HG03521 (cell line): Measurements from ENCODE around the gene SSPN.
A peak's percentile ranks its signal among the peaks of the same experiment; 100 is the strongest.

ENCODE experiments used
- ATAC-seq: cut with Tn5 transposase; IDR thresholded peaks from one replicate; pipeline ENCODE4 v1.9.1; 2021; ENCODE audit warnings: mild to moderate bottlenecking, moderate library complexity; ENCODE audit not compliant: unreplicated experiment

The SSPN gene

DNA sequence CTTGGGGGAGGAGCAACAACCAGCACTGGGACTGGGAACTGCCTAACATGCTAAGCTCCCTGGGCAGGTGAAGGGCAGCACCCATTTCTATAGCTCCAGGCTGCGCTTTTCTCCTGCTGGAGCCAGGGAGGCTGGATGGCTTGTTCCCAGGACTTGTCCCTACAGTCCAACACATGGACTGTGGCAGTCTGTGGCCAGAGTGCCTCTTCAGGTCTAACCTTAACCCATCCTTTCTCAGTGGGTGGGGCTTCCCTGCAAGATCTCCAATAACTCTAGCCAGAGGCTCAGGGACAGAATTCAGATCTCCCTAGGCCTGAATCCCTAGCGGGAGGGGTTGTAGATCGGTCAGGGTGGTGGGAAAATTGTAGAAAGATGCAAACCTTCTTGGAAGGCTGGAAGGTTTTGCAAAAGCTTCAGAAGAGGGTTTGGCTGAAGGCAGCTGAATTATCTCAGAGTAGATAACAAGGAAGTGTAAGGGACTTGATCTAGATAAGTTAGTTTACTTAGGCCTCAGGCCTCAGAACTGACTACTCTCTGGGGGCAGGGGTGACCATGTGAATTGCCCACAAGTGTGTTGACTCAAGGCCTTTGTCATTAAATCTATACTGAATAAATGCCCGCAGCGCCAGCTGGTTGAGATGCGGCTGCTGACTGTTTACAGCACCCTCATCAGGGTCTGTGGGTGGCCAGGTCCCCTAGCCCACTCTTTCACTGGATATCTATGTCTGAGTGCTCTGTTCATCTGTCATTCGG is 60.7 kb downstream of the SSPN start:
- ATAC-seq: no peak

DNA sequence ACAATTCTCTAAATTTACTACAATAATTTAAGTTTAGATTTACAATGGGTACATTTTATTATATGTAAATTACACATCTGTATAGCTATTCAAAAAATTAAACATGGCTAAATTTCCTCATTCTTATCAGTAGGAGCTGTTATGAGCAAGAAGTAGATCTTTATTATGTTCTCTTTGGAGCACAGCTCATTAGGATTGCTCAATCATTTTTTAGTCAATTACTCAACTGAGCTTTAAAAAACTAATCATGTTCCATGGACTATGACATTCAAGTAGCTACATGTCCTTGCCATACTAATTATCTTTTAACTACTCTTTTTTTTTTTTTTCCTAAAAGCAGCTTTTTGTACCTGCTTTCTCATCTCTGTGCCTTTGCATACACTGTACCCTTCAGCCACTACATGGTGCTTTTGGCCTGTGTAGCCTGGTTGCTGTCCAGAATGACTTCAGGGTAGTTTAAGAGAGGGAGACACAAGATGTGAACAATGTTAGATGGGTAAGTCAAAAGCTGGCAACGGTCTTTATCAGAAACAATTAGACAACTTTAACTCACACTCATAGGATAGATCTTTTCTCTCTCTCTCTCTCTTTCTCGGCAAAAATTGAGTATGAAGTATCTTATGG is 69.0 kb downstream of the SSPN start:
- ATAC-seq: no peak

DNA sequence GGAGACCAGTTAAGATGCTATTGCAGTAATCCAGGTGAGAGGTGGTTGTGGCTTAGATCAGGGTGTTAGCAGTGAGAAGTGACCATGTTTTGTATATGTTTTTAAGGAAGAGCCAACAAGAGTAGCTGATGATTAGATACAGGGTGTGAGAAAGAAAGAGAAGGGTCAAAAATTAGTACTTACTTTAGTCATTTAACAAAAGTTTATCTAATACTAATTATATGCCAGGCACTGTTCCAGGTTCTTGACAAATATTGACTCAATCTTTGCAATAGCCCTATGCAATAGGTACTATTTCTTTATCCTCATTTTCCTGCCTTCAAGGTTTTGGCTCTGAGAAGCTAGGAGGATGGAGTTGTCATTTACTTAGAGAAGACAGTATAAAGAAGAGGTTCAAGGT is 70.2 kb downstream of the SSPN start:
- no peak for ATAC-seq

DNA sequence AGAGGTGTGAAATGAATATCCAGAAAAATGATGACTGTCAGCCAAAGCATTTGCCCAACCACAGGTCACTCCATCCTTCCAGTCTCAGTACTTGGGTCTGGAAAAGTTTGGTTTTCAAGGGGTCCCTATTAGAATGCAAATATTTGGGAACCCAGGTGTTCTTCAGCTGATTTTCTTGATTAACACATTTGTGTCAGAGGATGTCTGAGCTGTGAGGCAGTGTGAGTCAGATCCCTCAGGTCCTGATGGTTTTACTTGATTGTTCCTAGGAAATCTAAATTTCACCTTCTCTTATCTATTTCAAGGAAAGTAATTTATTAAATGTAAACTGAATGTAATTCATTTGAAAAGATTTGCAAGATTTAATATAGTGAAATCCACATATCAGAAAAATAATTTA is 71.5 kb downstream of the SSPN start:
- no peak for ATAC-seq

DNA sequence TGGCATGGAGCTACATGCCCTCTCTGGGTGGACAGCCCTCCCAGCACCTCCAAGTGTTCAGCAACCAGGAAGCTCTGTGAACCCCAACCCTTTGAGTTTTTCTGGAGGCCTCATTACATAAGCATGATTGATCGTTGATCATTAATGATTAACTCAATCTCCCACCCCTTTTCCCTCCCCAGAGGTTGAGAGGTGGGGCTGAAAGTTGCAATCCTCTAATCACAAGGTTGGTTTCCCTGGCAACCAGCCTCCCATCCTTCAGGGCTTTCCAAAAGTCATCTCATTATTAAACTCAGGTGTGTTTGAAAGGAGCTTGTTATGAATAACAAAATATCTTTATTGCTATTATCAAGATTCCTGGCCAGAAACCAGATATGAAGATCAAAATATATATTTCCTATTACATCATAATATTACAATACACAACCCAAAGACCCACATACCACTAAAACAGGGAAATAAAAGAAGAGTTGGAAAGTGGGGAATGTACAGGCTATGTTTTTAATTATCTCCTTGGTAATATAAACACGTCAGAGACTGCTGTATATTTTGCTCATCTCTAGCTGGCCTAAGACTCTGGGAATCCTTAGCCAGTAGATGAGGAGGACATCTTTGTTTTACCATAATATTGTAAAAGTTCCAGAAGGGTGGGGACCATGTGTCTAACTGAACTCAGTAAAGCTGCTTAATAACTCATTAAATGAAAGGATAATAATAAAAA is 73.6 kb downstream of the SSPN start:
- ATAC-seq: no peak

DNA sequence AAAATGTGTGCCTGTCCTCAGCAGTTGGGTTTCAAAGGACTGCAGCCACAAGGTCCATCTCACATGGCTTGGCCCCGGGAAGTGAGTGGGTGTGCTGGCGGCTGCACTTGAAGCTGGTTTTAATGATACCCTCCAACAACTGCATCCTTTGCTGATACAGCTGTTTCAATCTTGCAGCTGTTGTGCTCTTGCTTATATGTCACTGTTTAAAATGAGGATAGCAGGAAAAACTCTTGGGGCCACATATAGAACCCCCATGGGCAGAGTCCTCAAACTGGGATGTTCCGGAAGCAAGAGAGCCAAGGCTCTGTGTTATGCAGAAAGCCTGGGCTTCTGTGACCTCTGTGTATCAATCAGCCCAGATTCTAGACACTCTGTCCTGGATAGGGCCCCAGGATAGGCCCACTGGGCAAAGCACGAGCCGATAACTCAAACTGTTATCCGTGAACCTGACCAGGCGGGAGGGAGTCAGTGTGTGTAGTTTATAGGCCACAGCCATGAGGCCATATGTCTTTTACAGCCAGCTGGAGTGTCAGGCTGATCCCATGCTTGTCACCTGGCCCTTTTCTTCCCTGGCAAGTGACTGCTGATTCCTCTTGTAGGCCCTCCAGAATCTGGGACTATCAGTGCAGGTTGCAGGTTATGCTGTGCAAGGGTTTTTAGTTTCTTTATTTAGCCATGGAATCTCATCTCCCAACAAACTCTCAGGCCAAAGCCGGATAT is 74.3 kb downstream of the SSPN start:
- no peak for ATAC-seq

DNA sequence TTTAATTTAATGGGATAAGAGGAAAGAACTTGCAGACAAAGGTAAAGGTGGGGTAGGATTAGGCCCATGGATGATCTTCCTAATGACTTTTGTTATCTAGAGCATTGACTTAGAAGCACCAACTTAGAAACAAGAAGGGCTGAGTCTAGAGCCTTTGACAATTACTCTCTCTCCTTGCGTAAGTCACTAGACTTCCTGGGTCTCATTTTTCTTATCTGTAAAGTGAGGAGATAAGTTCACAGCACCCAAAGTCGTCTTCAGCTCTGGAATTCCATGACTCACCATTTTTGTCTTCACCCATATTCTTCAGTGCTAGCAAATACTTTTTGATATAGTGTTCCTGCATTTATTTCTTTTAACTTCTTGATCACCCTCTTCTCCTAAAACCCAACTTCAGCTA is 75.7 kb downstream of the SSPN start:
- ATAC-seq: no peak

DNA sequence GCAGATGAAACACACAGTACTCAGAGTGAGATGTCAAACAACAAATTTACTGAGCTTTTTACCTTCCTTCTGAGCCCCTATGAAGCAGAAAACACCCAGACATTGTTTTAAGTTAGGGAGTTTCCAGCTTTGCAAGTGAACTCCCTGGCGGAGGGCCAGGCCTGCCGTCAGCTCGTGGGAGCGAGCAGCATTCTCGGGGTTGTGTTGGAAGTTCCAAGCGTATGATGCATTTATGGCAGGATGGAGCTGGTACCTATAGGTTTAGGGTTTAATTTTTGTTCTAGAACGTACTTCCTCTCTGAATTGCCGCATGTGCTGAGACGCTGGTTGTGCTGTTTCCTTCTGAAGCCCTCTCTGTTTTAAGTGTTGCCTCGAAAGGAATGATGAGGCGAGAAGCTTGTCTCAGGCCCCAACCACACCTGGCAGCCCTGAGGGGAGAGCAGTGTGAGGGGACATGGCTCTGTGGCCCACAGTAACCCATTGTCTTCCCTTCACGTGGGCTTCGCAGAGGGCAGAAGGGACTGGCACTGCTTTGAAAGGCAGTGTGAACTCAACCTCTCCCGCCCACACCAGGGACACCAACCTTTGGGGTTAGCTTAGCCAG is 76.6 kb downstream of the SSPN start:
- no peak for ATAC-seq

DNA sequence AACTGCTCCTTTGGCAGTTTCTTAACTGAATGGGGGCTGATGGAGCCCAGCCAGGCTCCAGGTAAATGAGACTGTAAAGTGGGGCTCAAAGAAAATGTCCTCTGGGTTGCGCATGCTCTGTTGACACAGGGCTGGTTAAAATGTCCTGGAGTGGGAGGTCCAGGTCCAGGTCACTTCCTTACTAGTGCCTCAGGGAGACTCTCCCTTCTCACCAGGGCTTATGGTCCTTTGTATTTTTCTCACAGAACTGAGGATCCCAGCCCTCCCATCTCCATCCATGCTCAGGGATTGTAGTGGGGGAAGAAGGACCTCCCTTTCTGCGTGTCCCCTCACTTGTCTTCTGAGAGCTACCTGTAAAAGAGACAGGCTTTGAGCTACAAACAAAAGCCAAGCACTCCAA is 77.5 kb downstream of the SSPN start:
- no peak for ATAC-seq

DNA sequence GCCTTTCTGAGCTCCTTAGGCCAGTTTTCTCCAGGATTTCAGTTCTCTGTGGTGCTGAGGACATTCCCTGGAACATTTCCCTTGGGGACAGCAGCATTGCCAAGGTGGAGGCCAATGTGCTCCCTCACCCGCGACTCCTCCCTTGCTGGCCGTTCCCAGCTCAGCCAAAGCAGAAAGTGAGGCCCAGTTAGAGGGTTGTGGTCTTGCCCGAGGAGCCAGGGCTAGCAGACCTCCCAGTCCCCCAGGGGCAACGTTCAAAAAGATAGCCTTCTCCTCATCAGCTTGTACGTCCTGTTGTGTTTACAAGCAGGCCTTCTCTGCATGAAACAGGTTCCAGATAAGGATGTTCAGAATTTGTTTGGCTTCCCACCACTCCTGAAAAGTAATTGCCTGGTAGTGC is 78.4 kb downstream of the SSPN start:
- no peak for ATAC-seq

DNA sequence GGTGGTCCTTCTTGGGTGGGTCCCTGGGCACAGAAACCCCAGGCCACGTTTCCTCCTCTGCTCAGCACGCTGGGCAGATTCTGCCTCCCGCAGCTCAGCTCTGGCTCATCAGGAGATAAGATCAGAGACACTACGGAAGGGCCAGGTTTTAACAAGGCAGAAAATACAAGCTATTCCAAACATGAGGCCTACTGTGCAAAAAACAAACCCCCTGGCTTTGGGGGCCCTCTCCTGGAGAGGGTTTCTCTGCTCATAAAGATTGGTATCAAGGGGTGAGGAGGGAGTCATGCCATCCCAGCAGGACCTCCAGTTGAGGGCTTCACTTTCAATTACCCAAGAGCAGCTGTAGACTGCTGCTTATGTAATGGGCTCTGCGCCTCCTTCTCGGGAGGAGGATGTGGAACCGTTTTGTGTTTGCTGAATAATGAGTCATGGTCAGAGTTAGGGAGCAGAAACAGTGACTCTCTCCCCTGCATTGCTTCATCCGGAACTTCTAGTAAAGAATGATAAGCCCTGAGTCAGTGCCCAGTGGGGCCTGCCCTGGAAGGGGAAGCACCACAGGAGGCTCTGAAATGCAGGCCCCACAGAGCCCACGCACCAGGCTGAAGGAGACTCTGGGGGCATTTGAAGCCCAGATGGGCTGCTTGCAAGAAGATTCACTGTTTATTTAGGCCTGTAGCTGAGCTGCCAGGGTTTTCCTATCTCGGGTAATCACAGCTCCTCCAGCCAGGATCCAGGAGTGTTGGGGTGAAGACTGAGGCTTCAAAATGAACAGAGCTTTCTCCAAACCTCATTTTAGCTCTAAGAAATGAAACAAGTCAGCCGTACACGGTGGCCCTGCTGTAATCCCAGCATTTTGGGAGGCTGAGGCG is 79.3 kb downstream of the SSPN start:
- ATAC-seq: peak; percentile 88

DNA sequence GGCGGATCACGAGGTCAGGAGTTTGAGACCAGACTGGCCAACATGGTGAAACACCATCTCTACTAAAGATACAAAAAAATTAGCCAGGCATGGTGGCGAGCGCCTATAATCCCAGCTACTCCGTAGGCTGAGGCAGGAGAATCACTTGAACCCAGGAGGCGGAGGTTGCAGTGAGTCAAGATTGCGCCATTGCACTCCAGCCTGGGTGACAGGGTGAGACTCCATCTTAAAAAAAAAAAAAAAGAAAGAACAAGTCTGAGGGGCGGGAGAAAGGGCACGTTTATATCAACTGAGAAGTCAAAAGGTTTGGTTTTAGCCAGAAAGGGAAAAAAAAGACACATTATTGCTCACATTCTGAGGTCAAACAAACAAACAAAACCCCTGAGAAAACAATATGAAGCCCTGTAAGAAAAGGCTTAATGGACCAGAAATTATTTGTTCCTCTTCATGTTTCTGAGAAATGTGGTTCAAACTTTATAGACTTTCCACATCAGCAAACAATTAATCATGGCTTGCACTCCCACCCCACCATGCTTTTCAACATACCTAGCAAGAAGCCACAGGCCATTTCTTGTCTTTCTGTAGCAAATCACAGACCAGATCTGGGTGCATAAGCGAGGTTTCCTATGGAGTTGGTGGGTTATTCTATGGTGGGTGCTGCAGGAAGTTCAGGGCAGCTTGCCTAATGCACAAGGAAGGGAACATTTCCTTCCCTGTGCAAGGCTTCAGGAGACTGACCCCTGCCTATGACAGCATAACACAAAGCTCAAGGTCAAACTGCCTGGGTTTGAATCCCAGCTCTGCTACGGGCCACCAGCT is 80.1 kb downstream of the SSPN start:
- ATAC-seq: no peak

DNA sequence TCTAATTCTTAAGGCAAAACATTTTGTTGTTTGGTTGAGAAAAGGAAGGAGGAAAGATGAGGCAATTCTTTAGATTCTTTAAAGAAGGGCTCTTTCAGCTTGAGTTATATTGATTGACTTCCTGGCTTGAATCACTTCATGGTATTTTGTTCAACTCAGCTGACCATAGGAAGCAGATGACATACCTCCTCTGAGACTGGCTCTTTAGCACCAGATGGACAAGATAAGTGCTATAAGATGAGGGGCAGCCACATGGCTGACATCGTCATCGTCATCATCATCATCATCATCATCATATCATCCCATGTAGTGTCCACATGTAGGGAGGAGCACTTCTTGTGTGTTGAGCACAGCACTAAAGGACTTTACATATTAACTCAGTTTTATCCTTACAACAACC is 81.3 kb downstream of the SSPN start:
- ATAC-seq: no peak

DNA sequence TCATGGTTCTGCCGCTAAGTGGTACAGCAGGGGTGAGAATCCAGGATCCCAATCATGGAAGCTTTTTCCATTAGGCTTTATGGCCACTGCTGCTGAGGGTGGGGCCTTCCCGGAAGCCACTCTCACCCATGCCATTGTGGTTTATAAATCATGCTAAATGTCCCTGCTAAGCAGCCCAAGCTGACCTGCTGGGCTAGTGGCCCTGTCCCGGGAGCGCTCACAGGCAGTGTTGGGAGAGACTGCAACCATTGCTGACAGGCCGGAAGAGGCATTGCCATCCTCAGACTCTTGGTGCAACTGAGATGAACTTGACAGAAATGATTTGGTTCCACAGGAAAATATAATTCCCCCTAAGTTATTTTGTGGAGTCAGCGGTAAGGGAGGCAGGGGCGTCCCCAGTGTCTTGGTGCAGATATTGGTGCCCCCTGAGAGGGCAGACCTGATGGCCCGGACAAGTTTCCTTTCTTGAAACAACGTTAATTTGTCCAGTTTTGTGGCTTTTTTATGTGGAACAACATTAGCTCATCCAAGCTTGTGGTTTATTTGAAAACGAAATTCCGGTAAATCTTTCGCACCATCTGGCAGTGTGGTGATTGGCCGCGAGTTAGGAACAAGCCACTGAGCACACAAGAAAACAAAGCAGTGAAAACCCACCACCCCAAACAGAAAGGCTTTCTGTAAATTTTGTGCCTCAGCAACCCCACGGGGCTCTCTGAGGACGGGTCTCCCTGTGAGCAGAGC is 82.3 kb downstream of the SSPN start:
- ATAC-seq: no peak

DNA sequence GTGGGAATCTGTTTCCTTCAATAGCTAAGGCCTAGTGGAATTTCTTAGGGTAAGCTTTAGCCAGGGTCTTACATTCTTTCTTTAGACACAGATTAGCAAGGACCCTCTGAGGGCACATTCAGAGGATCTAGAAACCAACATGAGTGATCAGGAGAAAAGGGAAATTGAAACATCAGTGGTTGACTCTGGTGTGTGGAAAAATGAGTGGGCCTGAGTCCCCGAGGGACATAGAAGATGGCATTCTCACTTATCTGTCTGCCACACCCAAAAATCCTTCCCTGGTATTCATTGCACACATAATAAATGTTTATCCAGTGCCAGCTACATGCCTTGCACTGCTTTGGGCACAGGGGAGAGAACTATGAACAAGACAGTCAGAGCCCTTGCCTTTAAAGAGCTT is 82.9 kb downstream of the SSPN start:
- no peak for ATAC-seq

DNA sequence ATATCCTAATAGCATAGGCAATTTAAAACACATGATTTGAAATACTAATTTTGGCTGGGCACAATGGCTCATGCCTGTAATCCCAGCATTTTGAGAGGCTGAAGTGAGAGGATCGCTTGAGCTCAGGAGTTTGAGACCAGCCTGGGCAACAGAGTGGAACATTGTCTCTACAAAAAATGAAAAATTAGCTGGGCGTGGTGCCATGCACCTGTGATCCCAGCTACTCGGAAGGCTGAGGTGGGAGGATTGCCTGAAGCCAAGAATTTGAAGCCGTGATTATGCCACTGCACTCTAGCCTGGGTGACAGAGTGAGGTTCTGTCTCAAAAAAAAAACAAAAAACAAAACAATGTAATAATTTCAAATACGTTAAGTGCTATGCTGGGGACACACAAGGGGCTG is 83.3 kb downstream of the SSPN start:
- ATAC-seq: no peak

DNA sequence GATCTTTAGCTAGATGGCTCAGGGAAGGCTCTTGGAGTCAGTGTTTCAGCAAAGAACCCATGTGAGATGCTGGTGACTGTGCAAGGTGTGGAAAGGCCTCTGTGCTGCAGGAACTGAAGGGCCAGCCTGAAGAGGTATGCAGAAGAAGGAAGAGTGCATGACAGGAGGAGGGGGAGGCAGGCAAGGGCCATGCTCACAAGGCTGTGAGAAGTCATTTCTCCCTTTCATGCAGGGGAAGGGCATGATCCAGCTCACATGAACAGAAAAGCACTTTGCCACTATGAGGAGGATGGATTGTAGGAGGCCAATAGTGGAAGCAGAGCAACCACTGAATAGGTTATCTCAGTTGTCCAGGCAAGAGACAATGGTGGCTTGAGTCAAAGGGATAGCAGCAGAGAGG is 83.7 kb downstream of the SSPN start:
- ATAC-seq: no peak

DNA sequence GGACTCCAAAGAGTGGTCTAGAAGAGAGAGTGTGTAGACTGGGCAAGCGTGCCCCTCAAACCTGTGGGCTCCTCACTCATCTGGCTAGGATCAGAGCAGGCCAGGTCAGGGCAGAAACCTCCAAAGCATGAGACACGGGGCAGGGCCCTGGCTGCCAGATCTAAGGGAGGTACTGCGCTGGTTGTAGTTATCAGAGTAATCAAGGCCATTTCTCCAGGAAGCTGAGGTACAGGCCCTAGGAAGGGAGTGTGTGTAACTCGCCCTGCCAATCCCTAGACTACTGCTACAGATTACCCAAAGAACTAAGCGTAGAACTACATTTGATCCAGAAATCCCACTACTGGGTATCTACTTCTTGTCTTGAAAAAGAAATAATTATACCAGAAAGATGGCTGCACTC is 84.5 kb downstream of the SSPN start:
- no peak for ATAC-seq

DNA sequence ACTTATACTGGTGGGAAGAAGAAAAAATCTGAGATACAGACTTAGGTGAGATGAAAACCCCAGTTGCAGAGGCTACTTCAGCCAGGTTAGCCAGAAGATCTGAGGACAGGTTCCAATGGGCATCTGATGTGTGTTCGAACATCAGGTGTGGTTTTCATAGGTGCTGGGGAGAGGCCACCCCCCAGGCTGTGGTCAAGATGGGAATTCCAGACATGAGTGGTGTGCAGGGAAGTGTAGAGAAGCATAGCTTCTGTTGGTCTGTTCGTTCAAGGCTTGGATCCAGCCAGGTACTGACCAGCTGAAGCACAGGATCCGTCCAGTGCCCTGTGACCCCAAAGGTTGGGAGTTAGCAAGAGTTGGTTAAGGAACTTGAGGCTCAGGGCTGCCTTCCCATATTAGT is 85.5 kb downstream of the SSPN start:
- ATAC-seq: no peak
